ENCODE measurements around the gene FMOD. TPM values are rescaled to one million over a fixed set of nuclear protein-coding genes. Genes with fewer than 3 reads are reported as not detected.

Gene FMOD
- total RNA-seq, 4 donors from 2014 or later, result 50.6 to 179 (median 90.4) TPM

- no peak for DNase-seq (ENCODE audit: low spot score)
- no peak for TF ChIP-seq CTCF (IDR thresholded peaks at IDR 0.05)
- peak; percentile 86 for ATAC-seq (ENCODE audit: low FRiP score)
Observed at GRCh38 chr1:203361945-203362719, 11.2 kb upstream of the FMOD start.

- ATAC-seq (ENCODE audit: low FRiP score) (no peak), DNase-seq (ENCODE audit: low spot score) (no peak)
- no peak for TF ChIP-seq CTCF (IDR thresholded peaks at IDR 0.05)
Observed at GRCh38 chr1:203360547-203361185, 9.7 kb upstream of the FMOD start.

- peak; percentile 39 for ATAC-seq (ENCODE audit: low FRiP score)
- no peak for TF ChIP-seq CTCF (IDR thresholded peaks at IDR 0.05)
Observed at GRCh38 chr1:203359010-203359571, 8.2 kb upstream of the FMOD start.

GRCh38 chr1:203354246-203354645, 3.3 kb upstream of the FMOD start:
- DNase-seq (ENCODE audit: low spot score) (no peak), ATAC-seq (ENCODE audit: low FRiP score) (no peak)
- TF ChIP-seq CTCF (IDR thresholded peaks at IDR 0.05), result no peak

More at GRCh38 chr1:203359010-203359571, 8.2 kb upstream of the FMOD start:
- no peak for DNase-seq (ENCODE audit: low spot score)

- ATAC-seq (ENCODE audit: low FRiP score) (no peak), DNase-seq (ENCODE audit: low spot score) (no peak)
- TF ChIP-seq CTCF (IDR thresholded peaks at IDR 0.05), result no peak
Observed at GRCh38 chr1:203353486-203353885, 2.6 kb upstream of the FMOD start.

- no peak for TF ChIP-seq CTCF (IDR thresholded peaks at IDR 0.05)
- ATAC-seq (ENCODE audit: low FRiP score), result no peak
- DNase-seq (ENCODE audit: low spot score), result no peak
Observed at GRCh38 chr1:203349773-203350524, 973 bp downstream of the FMOD start.

Measured in omental fat pad (tissue), 4 donors.